IPS-NIHi7 (cell line): ENCODE results near the gene NMRK2.
"Not testable (repeated sequence)": the region's sequence is repeated elsewhere in the genome, so short reads cannot be mapped to it uniquely, and the experiment has no call there.

ENCODE experiments used
- DNase-seq: peaks from one replicate; pipeline ENCODE4 v3.0.0; 2012; ENCODE audit warnings: mixed read lengths; ENCODE audit errors: extremely low spot score

NMRK2 gene

GRCh38 chr19:3964256-3965194 is 31.7 kb downstream of the NMRK2 start:
- no peak for DNase-seq

GRCh38 chr19:3966051-3967017 is 33.5 kb downstream of the NMRK2 start:
- DNase-seq = no peak

GRCh38 chr19:3967983-3968382 is 35.1 kb downstream of the NMRK2 start:
- DNase-seq = not testable (repeated sequence)

- DNase-seq = peak; percentile 85
Measured at GRCh38 chr19:3968556-3969434, 35.9 kb downstream of the NMRK2 start.

GRCh38 chr19:3969435-3970312 is 36.8 kb downstream of the NMRK2 start:
- DNase-seq = no peak

GRCh38 chr19:3970313-3970807 is 37.5 kb downstream of the NMRK2 start:
- DNase-seq = no peak

- DNase-seq = peak; percentile 93
Measured at GRCh38 chr19:3970808-3971598, 38.1 kb downstream of the NMRK2 start, which contains the start of gene DAPK3. Gene DAPK3 (minus strand): TSS chr19:3971099. CDS start chr19:3969735, 1,364 bp downstream.

GRCh38 chr19:3975144-3975543 is 42.3 kb downstream of the NMRK2 start:
- no peak for DNase-seq

- no peak for DNase-seq
Measured at GRCh38 chr19:3975637-3976087, 42.8 kb downstream of the NMRK2 start.

- DNase-seq = no peak
Measured at GRCh38 chr19:3976495-3977241, 43.8 kb downstream of the NMRK2 start.

GRCh38 chr19:3977242-3978143 is 44.6 kb downstream of the NMRK2 start:
- DNase-seq = no peak

- DNase-seq = no peak
Measured at GRCh38 chr19:3978145-3978544, 45.3 kb downstream of the NMRK2 start.

- no peak for DNase-seq
Measured at GRCh38 chr19:3979289-3979673, 46.4 kb downstream of the NMRK2 start.

- DNase-seq = no peak
Measured at GRCh38 chr19:3979674-3980352, 46.9 kb downstream of the NMRK2 start.

- no peak for DNase-seq
Measured at GRCh38 chr19:3980353-3981251, 47.7 kb downstream of the NMRK2 start.

- no peak for DNase-seq
Measured at GRCh38 chr19:3981373-3981735, 48.5 kb downstream of the NMRK2 start.
